HEK293 (cell line): ENCODE measurements around the gene HMHB1.
A peak's percentile ranks its signal among the peaks of the same experiment; 100 is the strongest.

Source experiments
- CTCF ChIA-PET: fragments of 350-600 bp; formaldehyde crosslinking; extraction: SDS; loops from one replicate; lab custom pipeline; 2021; ENCODE audit warnings: antibody characterized with exemption; lab: Yijun Ruan, JAX
- POLR2A ChIA-PET: fragments of 300-600 bp; formaldehyde crosslinking; extraction: SDS; loops from one replicate; lab custom pipeline; 2020; ENCODE audit warnings: antibody characterized with exemption, inconsistent platforms; lab: Yijun Ruan, JAX
- H3K27ac ChIP-seq: fragments of 200-500 bp; sonication (Bioruptor generic); 2 replicates; pipeline ENCODE4 v1.5.1; 2014; ENCODE audit warnings: low read depth, low read length, control low read depth, inconsistent platforms; ENCODE audit errors: extremely low read depth
- H3K36me3 ChIP-seq, 2 experiments: fragments of 200-500 bp in 1 of 2; sonication (Bioruptor generic) in 1 of 2; 1 replicate in 1 of 2; 2 replicates in 1 of 2; pipeline ENCODE4 v1.5.1; 2014 to 2017; ENCODE audit warnings: inconsistent platforms in 2 of 2, low read length in 2 of 2; ENCODE audit not compliant: control insufficient read depth in 2 of 2, insufficient read depth in 1 of 2
- H3K4me1 ChIP-seq: fragments of 200-500 bp; sonication (Bioruptor generic); 2 replicates; pipeline ENCODE4 v1.5.1; 2014; ENCODE audit warnings: mild to moderate bottlenecking, low read length, inconsistent platforms; ENCODE audit not compliant: control insufficient read depth, insufficient read depth
- H3K4me3 ChIP-seq: 2 replicates; pipeline ENCODE4 v1.5.1; 2011; ENCODE audit warnings: low read depth, mild to moderate bottlenecking, control low read depth, low read length, moderate library complexity
- H3K9me3 ChIP-seq: fragments of 200-500 bp; sonication (Bioruptor generic); 2 replicates; pipeline ENCODE4 v1.5.1; 2014; ENCODE audit warnings: low read depth, low read length, inconsistent platforms; ENCODE audit not compliant: control insufficient read depth, insufficient read depth
- FEZF1 ChIP-seq: fragments of 450-650 bp; formaldehyde crosslinking; IDR thresholded peaks from 2 replicates; pipeline ENCODE4 v1.5.1; 2016; ENCODE audit warnings: missing biosample characterization, missing genetic modification characterization
- ZNF488 ChIP-seq: fragments of 450-650 bp; formaldehyde crosslinking; IDR thresholded peaks from 2 replicates; pipeline ENCODE4 v1.5.1; 2016; ENCODE audit warnings: missing biosample characterization, missing genetic modification characterization

Gene HMHB1

GRCh38 chr5:143865426-143866025, 53.6 kb downstream of the HMHB1 start:
- ChIA-PET POLR2A (no interaction called here), CTCF (interaction anchor here (0.6 to 1.0 kb wide), 3 partner anchors 10 to 819 kb away, joined by 3 read pairs; no protein-coding TSS in a partner anchor)
- no peak overlapping the region for H3K4me3 ChIP-seq
- H3K4me1 ChIP-seq, result peaks cover 4% of the 10 kb centered on the region; the same call in 1 of the 2 replicates
- no peaks in the 10 kb centered on the region for H3K36me3 ChIP-seq
- no peaks in the 10 kb centered on the region for H3K9me3 ChIP-seq
- TF ChIP-seq ZNF488 (tag by site-specific recombination) (no peak), FEZF1 (peak; percentile 80)
- H3K27ac ChIP-seq, result no peak overlapping the region
